ENCODE results near the gene UBXN6.

UBXN6 gene

DNA sequence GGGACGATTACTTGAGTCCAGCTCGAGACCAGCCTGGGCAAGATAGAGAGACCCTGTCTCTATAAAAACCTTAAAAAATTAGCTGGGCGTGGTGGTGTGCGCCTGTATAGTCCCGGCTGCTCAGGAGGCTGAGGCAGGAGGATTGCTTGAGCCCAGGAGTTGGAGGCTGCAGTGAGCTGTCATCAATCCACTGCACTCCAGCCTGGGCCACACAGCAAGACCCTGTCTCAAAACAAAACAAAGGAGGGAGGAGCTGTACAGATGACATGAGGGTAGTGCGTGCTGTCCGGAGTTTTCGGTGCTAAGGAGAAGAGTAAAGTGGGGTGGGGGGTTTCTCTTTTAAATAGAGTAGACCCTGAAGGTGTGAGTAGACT, 37.1 kb upstream of the UBXN6 start:
- no peak for DNase-seq (ENCODE audit: low read depth, low spot score)
- POLR2A ChIA-PET: no interaction called here
- TF ChIP-seq, protein P1, sequence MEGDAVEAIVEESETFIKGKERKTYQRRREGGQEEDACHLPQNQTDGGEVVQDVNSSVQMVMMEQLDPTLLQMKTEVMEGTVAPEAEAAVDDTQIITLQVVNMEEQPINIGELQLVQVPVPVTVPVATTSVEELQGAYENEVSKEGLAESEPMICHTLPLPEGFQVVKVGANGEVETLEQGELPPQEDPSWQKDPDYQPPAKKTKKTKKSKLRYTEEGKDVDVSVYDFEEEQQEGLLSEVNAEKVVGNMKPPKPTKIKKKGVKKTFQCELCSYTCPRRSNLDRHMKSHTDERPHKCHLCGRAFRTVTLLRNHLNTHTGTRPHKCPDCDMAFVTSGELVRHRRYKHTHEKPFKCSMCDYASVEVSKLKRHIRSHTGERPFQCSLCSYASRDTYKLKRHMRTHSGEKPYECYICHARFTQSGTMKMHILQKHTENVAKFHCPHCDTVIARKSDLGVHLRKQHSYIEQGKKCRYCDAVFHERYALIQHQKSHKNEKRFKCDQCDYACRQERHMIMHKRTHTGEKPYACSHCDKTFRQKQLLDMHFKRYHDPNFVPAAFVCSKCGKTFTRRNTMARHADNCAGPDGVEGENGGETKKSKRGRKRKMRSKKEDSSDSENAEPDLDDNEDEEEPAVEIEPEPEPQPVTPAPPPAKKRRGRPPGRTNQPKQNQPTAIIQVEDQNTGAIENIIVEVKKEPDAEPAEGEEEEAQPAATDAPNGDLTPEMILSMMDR (IDR thresholded peaks at IDR 0.05; ENCODE audit: insufficient read depth, low read length, missing control alignments): no peak
- no peak overlapping the region for H3K4me3 ChIP-seq (ENCODE audit: low read depth, low read length)
- CTCF ChIA-PET: interaction anchor here (1.0 kb wide), 1 partner anchor 31 kb away, joined by 3 read pairs; no protein-coding TSS in a partner anchor

DNA sequence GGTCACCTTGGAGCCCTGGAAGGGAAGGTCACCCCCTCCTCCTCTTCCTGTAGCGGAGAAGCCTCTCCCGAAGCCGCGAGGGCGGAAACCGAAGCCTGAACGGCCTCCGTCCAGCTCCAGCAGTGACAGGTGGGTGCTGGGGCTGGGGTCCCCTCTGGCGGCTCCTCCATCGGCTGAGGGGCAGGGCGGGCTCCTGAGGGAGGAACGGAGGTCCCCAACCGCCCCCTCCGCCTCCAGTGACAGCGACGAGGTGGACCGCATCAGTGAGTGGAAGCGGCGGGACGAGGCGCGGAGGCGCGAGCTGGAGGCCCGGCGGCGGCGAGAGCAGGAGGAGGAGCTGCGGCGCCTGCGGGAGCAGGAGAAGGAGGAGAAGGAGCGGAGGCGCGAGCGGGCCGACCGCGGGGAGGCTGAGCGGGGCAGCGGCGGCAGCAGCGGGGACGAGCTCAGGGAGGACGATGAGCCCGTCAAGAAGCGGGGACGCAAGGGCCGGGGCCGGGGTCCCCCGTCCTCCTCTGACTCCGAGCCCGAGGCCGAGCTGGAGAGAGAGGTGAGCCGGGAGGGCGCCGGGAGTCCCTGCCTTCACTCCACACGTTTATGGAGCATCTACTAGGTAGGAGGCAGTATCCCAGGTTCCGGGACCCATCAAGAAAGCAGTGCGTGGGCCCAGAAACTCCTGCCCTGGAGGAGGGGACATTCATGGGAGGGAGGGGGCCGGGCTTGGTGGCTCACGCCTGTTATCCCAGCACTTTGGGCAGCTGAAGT, 36.5 kb upstream of the UBXN6 start:
- TF ChIP-seq, protein P1 (IDR thresholded peaks at IDR 0.05; ENCODE audit: insufficient read depth, low read length, missing control alignments): no peak
- no peak overlapping the region for H3K4me3 ChIP-seq (ENCODE audit: low read depth, low read length)
- DNase-seq (ENCODE audit: low read depth, low spot score): no peak
- ChIA-PET POLR2A (no interaction called here), CTCF (interaction anchor here (1.0 kb wide), 1 partner anchor 31 kb away, joined by 3 read pairs; no protein-coding TSS in a partner anchor)

DNA sequence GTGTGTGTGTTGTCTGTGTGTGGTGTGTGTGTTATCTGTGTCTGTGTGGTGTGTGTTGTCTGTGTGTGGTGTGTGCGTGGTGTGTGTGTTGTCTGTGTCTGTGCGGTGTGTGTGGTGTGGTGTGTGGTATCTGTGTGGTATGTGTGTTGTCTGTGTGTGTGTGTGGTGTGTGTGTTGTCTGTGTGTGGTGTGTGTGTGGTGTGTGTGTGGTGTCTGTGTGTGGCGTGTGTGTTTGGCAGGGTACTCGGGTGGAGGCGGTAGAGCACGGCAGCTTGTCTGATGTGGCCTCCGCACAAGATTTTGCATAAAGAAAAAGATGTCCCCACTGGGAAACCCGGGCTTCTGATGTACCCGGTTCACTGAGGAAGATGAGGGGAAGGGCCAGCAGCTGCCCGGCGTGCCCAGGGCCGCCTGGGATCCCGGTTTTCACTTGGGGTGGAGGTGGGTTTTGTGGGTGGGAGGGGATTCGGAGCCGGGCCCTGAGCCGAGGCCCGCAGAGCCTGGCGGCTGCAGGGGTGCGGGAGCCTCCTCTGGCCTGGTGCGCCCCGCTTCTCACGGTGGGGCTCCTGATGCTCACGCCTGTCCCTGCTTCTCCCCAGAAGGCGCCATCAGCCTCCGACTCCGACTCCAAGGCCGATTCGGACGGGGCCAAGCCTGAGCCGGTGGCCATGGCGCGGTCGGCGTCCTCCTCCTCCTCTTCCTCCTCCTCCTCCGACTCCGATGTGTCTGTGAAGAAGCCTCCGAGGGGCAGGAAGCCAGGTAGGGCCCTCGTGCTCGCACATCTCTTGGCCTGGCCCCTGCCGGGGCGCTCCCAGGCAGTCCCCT, 35.7 kb upstream of the UBXN6 start:
- CTCF ChIA-PET: no interaction called here
- DNase-seq (ENCODE audit: low read depth, low spot score): no peak

DNA sequence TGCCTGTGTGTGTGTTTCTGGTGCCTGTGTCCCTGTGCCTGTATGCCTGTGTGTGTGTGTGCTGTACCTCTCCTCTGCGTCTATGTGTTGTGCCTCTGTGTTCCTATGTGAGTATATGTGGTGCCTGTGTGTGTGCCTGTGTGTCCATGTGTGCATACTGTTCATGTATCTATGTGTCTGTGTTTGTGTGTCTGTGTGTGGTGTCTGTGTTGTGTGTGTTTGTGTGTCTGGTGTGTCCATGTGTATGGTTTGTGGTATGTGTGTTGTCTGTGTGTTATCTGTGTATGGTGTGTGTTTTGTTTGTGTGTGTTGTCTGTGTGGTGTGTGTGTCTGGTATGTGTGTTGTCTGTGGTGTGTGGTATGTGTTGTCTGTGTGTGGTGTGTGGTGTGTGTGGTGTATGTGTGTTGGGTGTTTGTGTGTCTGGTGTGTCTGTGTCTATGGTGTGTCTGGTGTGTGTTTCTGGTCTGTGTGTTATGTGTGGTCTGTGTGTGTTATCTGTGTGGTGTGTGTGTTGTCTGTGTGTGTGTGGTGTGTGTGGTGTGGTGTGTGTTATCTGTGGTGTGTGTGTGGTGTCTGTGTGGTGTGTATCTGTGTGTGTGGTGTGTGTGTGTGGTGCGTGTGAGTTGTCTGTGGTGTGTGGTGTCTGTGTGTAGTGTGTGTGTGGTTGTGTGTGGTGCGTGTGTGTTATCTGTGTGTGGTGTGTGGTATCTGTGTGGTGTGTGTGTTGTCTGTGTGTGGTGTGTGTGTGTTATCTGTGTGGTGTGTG, 34.9 kb upstream of the UBXN6 start:
- TF ChIP-seq, protein P1 (IDR thresholded peaks at IDR 0.05; ENCODE audit: insufficient read depth, low read length, missing control alignments): no peak

More for the DNA sequence above, 35.7 kb upstream of the UBXN6 start:
- TF ChIP-seq, protein P1 (IDR thresholded peaks at IDR 0.05; ENCODE audit: insufficient read depth, low read length, missing control alignments): no peak
- no peak overlapping the region for H3K4me3 ChIP-seq (ENCODE audit: low read depth, low read length)
- POLR2A ChIA-PET: no interaction called here

DNA sequence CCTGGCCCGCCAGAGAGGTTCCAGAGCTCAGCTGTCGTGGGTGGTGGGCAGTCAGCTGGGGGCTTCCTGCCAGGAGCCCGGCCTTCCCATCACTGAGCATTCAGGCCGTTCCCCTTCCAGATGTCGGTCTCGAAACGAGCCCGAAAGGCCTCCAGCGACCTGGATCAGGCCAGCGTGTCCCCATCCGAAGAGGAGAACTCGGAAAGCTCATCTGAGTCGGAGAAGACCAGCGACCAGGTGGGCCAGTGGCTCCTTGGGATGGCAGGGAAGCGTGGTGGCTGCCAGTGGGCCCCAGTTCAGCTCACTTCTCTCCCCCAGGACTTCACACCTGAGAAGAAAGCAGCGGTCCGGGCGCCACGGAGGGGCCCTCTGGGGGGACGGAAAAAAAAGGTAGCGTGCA, 33.9 kb upstream of the UBXN6 start:
- no peak for DNase-seq (ENCODE audit: low read depth, low spot score)
- ChIA-PET CTCF (no interaction called here), POLR2A (no interaction called here)
- H3K4me3 ChIP-seq (ENCODE audit: low read depth, low read length): no peak overlapping the region
- TF ChIP-seq, protein P1 (IDR thresholded peaks at IDR 0.05; ENCODE audit: insufficient read depth, low read length, missing control alignments): no peak

More for the DNA sequence above, 34.9 kb upstream of the UBXN6 start:
- CTCF ChIA-PET: no interaction called here
- H3K4me3 ChIP-seq (ENCODE audit: low read depth, low read length): no peak overlapping the region
- no peak for DNase-seq (ENCODE audit: low read depth, low spot score)
- POLR2A ChIA-PET: no interaction called here
